Left forelimb (tissue), 1 donor: ENCODE data around the gene RASSF4.

Source experiments
- DNase-seq: peaks from one replicate; pipeline ENCODE4 v3.0.0-alpha.2; 2018; ENCODE audit warnings: low spot score

Gene RASSF4

GRCh38 chr10:44976352-44977198, 17.0 kb downstream of the RASSF4 start:
- DNase-seq, result no peak

GRCh38 chr10:44977287-44978212, 17.9 kb downstream of the RASSF4 start:
- no peak for DNase-seq

GRCh38 chr10:44978213-44978569, 18.6 kb downstream of the RASSF4 start:
- no peak for DNase-seq

DNA sequence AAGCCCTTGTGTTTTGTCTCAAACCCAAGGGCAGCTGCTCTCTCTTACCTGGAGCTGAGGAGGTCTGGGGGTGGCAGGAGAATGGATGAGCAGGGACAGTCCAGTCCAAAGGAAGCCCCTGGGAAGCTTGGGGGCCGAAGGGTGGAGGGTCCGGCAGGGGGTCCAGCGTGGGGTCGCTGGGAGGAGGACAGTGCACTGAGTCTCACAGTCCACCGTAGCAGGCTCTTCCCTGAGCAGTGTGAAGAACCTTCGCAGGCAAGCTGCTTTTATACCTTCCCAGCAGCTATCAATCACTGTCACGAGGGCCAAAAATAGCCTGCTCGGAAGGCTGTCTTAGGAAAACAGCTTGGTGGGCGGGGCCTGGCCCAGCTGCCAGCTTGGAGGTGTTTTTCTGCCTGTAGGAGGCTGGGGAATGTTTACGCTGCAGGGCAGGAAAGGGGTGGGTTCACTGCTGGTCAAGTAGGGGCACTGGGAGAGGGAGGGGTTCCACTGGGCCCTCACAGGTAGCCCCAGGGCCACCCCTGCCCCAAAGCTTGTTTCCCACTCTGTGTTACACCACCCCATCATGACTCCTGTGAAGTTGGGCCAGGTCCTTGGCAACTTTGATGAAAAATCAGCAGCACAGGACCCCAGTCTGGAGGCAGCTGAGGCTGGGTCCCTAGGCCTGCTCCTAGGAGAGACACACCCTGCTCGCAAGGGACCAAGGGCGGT, 19.1 kb downstream of the RASSF4 start, which contains the start of gene DEPP1:
TSS of gene DEPP1 (minus strand) at position 240 of the 711 bp plus-strand sequence. CDS start 779 bp downstream, outside the sequence.
- DNase-seq, result peak; percentile 84

DNA sequence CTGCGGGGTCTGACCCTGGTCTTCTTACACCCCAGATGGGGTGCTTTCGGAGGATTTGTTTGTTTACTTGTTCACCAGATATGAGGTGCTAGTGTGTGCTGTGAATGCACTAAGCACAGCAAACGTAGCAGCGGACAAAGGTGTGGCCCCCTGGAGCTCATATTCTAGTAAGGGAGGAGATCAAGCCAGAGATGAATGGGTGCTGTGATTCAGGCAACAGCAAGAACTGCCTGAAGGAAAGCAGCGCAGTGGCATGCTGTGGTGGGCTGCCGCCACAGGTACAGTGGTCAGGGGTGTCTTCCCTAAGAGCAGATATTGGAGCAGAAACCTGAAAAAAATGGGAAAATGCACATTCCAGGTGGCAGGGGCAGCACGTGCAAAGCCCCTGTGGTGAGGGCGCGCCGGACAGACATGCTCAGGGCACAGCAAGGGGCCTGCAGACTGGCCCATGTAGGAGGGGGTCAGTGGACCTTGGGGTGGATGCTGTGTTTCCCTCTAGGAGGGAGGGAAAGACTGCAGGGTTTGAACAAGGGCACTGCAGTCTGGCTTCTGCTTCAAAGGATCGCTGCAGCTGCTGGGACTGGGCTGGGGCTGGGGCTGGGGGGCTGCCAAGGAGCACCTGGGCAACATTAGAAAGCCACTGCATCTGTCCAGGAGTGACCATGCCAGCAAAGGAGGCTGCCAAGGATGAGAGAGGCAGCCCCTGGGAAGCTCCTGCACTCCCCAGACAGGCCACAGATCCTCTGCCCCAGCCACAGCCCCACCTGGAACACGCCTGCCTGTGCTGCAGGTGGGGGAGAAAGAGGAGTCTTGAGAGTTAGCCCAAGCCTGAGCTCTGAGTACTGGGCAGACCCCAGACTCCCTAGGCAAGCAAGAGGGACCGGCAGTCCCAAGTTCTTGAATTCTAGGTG, 19.9 kb downstream of the RASSF4 start:
- no peak for DNase-seq

- no peak for DNase-seq
Measured at GRCh38 chr10:44980309-44981171, 20.9 kb downstream of the RASSF4 start.

GRCh38 chr10:44981172-44982113, 21.8 kb downstream of the RASSF4 start:
- no peak for DNase-seq

GRCh38 chr10:44982114-44982460, 22.5 kb downstream of the RASSF4 start:
- no peak for DNase-seq

- DNase-seq, result no peak
Measured at GRCh38 chr10:44982496-44982895, 22.9 kb downstream of the RASSF4 start.

- no peak for DNase-seq
Measured at GRCh38 chr10:44983066-44983894, 23.7 kb downstream of the RASSF4 start.

- DNase-seq, result no peak
Measured at GRCh38 chr10:44983895-44984278, 24.3 kb downstream of the RASSF4 start.

DNA sequence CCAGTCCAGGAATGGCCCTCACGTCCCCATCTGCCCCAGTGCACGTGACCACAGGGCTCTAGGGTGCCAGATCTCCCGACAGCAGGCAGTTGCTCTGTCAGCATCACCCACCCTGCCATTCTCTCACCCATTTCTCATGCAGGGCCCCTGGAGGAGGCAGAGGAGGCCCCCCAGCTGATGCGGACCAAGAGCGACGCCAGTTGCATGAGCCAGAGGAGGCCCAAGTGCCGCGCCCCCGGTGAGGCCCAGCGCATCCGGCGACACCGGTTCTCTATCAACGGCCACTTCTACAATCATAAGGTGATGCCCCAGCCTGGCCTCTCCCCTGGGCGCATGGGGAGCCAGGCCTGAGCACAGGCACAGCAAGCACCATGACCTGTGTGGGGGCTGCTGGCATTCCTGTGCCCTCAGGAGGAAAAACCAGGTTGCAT, 25.1 kb downstream of the RASSF4 start:
- no peak for DNase-seq

- DNase-seq, result no peak
Measured at GRCh38 chr10:44985175-44985681, 25.6 kb downstream of the RASSF4 start.

DNA sequence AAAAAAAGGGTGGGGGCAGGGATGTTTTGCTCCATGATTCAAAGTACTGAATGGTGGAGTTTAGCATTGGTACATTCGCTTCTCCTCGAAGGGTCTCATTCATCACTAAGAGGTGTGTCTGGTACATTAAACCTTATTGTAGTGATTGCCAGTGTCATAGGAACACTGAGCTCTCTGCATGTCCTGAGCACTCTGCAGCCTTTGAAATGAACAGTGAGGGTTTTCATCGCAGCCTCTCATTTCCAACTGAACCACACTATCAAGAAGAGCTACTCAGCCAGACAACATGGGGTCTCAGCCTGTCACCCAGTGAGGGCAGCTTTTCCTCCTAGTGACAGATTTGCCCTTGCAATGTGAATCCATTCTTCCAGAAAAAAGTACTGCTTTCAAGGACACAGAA, 26.6 kb downstream of the RASSF4 start:
- DNase-seq, result no peak

GRCh38 chr10:44986670-44987069, 27.1 kb downstream of the RASSF4 start:
- no peak for DNase-seq

DNA sequence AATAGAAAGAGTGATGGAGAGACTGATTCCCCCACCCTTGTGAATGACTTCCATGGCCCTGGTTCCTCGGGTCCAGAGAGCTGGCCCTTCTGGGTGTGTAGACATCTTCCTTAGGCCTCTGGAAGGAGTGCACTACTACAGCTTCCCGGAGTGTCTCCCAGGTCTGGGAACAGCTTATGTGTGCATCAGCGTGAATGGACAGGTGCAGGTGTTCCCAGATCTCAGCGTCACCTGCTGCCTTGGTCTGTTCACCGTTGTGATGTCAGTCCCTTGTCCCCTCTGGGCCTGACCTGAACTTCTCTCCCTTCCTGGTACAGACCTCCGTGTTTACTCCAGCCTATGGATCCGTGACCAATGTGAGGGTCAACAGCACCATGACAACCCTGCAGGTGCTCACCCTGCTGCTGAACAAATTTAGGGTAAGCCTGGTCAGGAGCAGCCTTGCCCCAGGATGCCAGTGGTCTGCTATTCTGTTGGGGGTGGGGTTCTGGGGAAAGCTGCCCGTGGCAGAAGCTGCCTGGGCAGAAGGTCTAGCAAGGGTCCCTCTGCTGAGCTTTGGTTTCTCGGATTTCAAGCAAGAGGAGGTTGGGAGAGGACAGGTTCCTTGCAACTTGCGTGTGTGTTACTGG, 29.5 kb downstream of the RASSF4 start:
- DNase-seq, result peak; percentile 47

- peak; percentile 44 for DNase-seq
Measured at GRCh38 chr10:44989597-44990301, 30.1 kb downstream of the RASSF4 start.
